GM12878 (cell line): Measurements from ENCODE around the gene ATF7. TPM values are rescaled to one million over a fixed set of nuclear protein-coding genes. Genes with fewer than 3 reads are reported as not detected.

ENCODE experiments used
- ATAC-seq: fragments of 200-7000 bp; cut with Tn5 transposase; 3 replicates; pipeline ENCODE4 v1.9.1; 2020; ENCODE audit warnings: mild to moderate bottlenecking, moderate library complexity
- BruUV-seq: library from RNA; stranded (reverse); fragments of 400-500 nt; replicated peaks from 2 replicates; lab custom pipeline; 2021; lab: Mats Ljungman, UMichigan
- CTCF ChIA-PET: fragments of 300-600 bp; sonication (Branson Sonifier 250); formaldehyde crosslinking; extraction: SDS; loops from one replicate; lab custom pipeline; 2021; ENCODE audit warnings: inconsistent platforms; lab: Yijun Ruan, JAX
- POLR2A ChIA-PET: fragments of 350-600 bp; formaldehyde crosslinking; extraction: SDS; loops from one replicate; lab custom pipeline; 2021; ENCODE audit warnings: inconsistent platforms; lab: Charles Lee
- RAD21 ChIA-PET: fragments of 300-600 bp; sonication (Branson Sonifier 250); formaldehyde crosslinking; loops from one replicate; lab custom pipeline; 2023; ENCODE audit warnings: antibody characterized with exemption; ENCODE audit not compliant: unreplicated experiment; lab: Charles Lee
- SMC1A ChIA-PET: fragments of 300-600 bp; sonication (Branson Sonifier 250); formaldehyde crosslinking; loops from one replicate; lab custom pipeline; 2023; ENCODE audit not compliant: unreplicated experiment, uncharacterized antibody; lab: Charles Lee
- DNase-seq: peaks from one replicate; pipeline ENCODE4 v3.0.0-alpha.2; 2011; ENCODE audit warnings: low read depth, low spot score
- FAIRE-seq: peaks from 3 replicates; lab custom pipeline; 2011; peaks lifted over from hg19 to GRCh38; lab: Jason Lieb, UNC
- H2AFZ ChIP-seq: 2 replicates; pipeline ENCODE4 v1.6.0; 2011; ENCODE audit warnings: low read depth, low read length, control low read depth; ENCODE audit not compliant: control insufficient read depth
- H3K27ac ChIP-seq: 2 replicates; pipeline ENCODE4 v1.5.1; 2011; ENCODE audit warnings: control low read depth; ENCODE audit not compliant: control insufficient read depth, insufficient read depth
- H3K27me3 ChIP-seq, 2 experiments: replicated peaks in 1 of 2; 2 replicates each; pipeline versions ENCODE4 v1.6.0 to v1.6.1; 2011; ENCODE audit warnings: low read length in 1 of 2; ENCODE audit not compliant: control insufficient read depth in 2 of 2, insufficient read depth in 2 of 2
- H3K36me3 ChIP-seq, 2 experiments: 2 replicates each; pipeline ENCODE4 v1.5.1; 2011; ENCODE audit warnings: low read length in 1 of 2; ENCODE audit not compliant: control insufficient read depth in 2 of 2, insufficient read depth in 2 of 2
- H3K4me1 ChIP-seq: 2 replicates; pipeline ENCODE4 v1.6.1; 2011; ENCODE audit warnings: mild to moderate bottlenecking, low read length, moderate library complexity, mixed read lengths; ENCODE audit not compliant: control insufficient read depth, insufficient read depth
- H3K4me2 ChIP-seq: 2 replicates; pipeline ENCODE4 v1.6.0; 2011; ENCODE audit warnings: control low read depth; ENCODE audit not compliant: control insufficient read depth, insufficient read depth
- H3K4me3 ChIP-seq: fragments of 200-600 bp; sonication (generic); 2 replicates; pipeline ENCODE4 v1.5.1; 2016
- H3K79me2 ChIP-seq: 2 replicates; pipeline ENCODE4 v1.6.0; 2011; ENCODE audit warnings: low read length; ENCODE audit not compliant: control insufficient read depth, insufficient read depth
- H3K9ac ChIP-seq: 2 replicates; pipeline ENCODE4 v1.8.0; 2011; ENCODE audit warnings: low read length, control low read depth, mixed read lengths; ENCODE audit not compliant: control insufficient read depth, insufficient read depth
- H3K9me3 ChIP-seq: replicated peaks from 3 replicates; pipeline ENCODE4 v1.5.1; 2011; ENCODE audit warnings: mild to moderate bottlenecking, low read length; ENCODE audit not compliant: control insufficient read depth, insufficient read depth
- H4K20me1 ChIP-seq: 2 replicates; pipeline ENCODE4 v1.6.0; 2011; ENCODE audit not compliant: control insufficient read depth, insufficient read depth
- ASH2L ChIP-seq: fragments of 300-600, 200-600 bp; sonication (generic); IDR thresholded peaks from 2 replicates; pipeline ENCODE4 v1.6.1; 2017; ENCODE audit warnings: low read depth, mild to moderate bottlenecking, borderline replicate concordance
- BCLAF1 ChIP-seq: fragments of 450-650 bp; IDR thresholded peaks from 2 replicates; pipeline ENCODE4 v1.6.1; 2017; ENCODE audit warnings: antibody characterized with exemption, mild to moderate bottlenecking, moderate library complexity
- BHLHE40 ChIP-seq, 2 experiments: fragments of 450-650 bp in 1 of 2; IDR thresholded peaks; 2 replicates each; pipeline ENCODE4 v1.6.1; 2011 to 2017; ENCODE audit warnings: low read depth in 2 of 2, borderline replicate concordance in 1 of 2, improper control_type of control experiment in 1 of 2, low read length in 1 of 2, mild to moderate bottlenecking in 1 of 2
- CBX3 ChIP-seq: fragments of 200-600 bp; sonication (generic); IDR thresholded peaks from 2 replicates; pipeline ENCODE4 v1.6.1; 2016; ENCODE audit warnings: low read depth, borderline replicate concordance
- EGR1 ChIP-seq, 2 experiments: IDR thresholded peaks; 1 replicate in 1 of 2; 2 replicates in 1 of 2; pipeline ENCODE4 v1.6.1; 2011 to 2012; ENCODE audit warnings: low read depth in 2 of 2, low read length in 2 of 2, borderline replicate concordance in 1 of 2, mild to moderate bottlenecking in 1 of 2, moderate library complexity in 1 of 2
- HSF1 ChIP-seq: fragments of 150-350 bp; IDR thresholded peaks from 2 replicates; pipeline ENCODE4 v1.6.1; 2014; ENCODE audit warnings: mild to moderate bottlenecking, low read depth, low read length
- MTA3 ChIP-seq: IDR thresholded peaks from 2 replicates; pipeline ENCODE4 v1.6.1; 2012; ENCODE audit warnings: low read length, inconsistent platforms, borderline replicate concordance
- MXI1 ChIP-seq: fragments of 150-350 bp; IDR thresholded peaks from 2 replicates; pipeline ENCODE4 v1.6.1; 2011; ENCODE audit warnings: low read depth, mild to moderate bottlenecking, inconsistent platforms, low read length, improper control_type of control experiment
- NFYB ChIP-seq: IDR thresholded peaks from 2 replicates; pipeline ENCODE4 v1.6.1; 2011; ENCODE audit warnings: low read depth, mild to moderate bottlenecking, low read length, improper control_type of control experiment, moderate library complexity; ENCODE audit not compliant: insufficient read depth
- PAX8 ChIP-seq: fragments of 450-650 bp; IDR thresholded peaks from 2 replicates; pipeline ENCODE4 v1.6.1; 2017; ENCODE audit warnings: mild to moderate bottlenecking, moderate library complexity
- RELA ChIP-seq: fragments of 450-650 bp; IDR thresholded peaks from 2 replicates; pipeline ENCODE4 v1.8.0; 2014; ENCODE audit warnings: borderline replicate concordance; ENCODE audit not compliant: partially characterized antibody
- SREBF2 ChIP-seq: IDR thresholded peaks from 2 replicates; pipeline ENCODE4 v1.6.1; 2012; ENCODE audit warnings: mild to moderate bottlenecking, low read length
- STAT1 ChIP-seq: fragments of 450-650 bp; conservative IDR thresholded peaks from 2 replicates; pipeline ENCODE4 v1.6.1; 2014; ENCODE audit warnings: antibody characterized with exemption, mild to moderate bottlenecking
- SUZ12 ChIP-seq: fragments of 200-600 bp; sonication (generic); IDR thresholded peaks from one replicate; pipeline ENCODE4 v1.6.1; 2018; ENCODE audit warnings: antibody characterized with exemption, mild to moderate bottlenecking; ENCODE audit not compliant: unreplicated experiment
- TCF3 ChIP-seq: IDR thresholded peaks from 2 replicates; pipeline ENCODE4 v1.6.1; 2012; ENCODE audit warnings: low read depth, mild to moderate bottlenecking, low read length, borderline replicate concordance; ENCODE audit not compliant: insufficient read depth
- USF2 ChIP-seq: IDR thresholded peaks from 2 replicates; pipeline ENCODE4 v1.6.1; 2011; ENCODE audit warnings: low read depth, low read length, improper control_type of control experiment, borderline replicate concordance
- YY1 ChIP-seq: IDR thresholded peaks from 2 replicates; pipeline ENCODE4 v1.6.1; 2011; ENCODE audit warnings: low read depth, mild to moderate bottlenecking, low read length
- WGBS: methylation state at CpG from one replicate; pipeline ENCODE4 v1.1.6; 2016; ENCODE audit warnings: low lambda C conversion rate; ENCODE audit not compliant: insufficient replicate concordance, insufficient coverage; ENCODE audit errors: missing lambda C conversion rate; 5-methylcytosine and 5-hydroxymethylcytosine counted together
- in situ Hi-C: fragments of 300-500 bp; cut with MboI; formaldehyde crosslinking; loops from 9 replicates; pipeline ENCODE4 v1.14.3; 2018; ENCODE audit warnings: mixed read lengths
- intact Hi-C: fragments of 100-400 bp; cut with micrococcal nuclease; formaldehyde crosslinking; loops from one replicate; pipeline ENCODE4 v1.14.2; 2022; ENCODE audit not compliant: unreplicated experiment
- polyA plus RNA-seq, 11 experiments: library from polyadenylated mRNA; depleted of rRNA in 4 of 11; unstranded in 6 of 11; stranded (reverse) in 5 of 11; fragments of >200 nt; fragmentation: Nextera tagmentation in 4 of 11; fragmentation: Illumina TruSeq in 1 of 11; extraction: Ambion mirVana in 4 of 11; extraction: Trizol in 1 of 11; gene quantifications; 1 replicate in 1 of 11; 2 replicates in 10 of 11; pipeline versions ENCODE4 v1.2.1 to v1.2.3, GENCODE V29; 2011 to 2016; ENCODE audit warnings: inconsistent platforms in 2 of 11, missing spikeins in 2 of 11, low read depth in 1 of 11
- total RNA-seq, 4 experiments: library from RNA; depleted of rRNA in 3 of 4; stranded (reverse); fragments of >200 nt in 3 of 4; fragmentation: Illumina TruSeq in 1 of 4; extraction: Trizol in 1 of 4; gene quantifications; 2 replicates each; pipeline versions ENCODE4 v1.2.1 to v1.2.3, GENCODE V29; 2013 to 2021
- TF ChIP-seq, protein P1 (sequence below): IDR thresholded peaks from 2 replicates; pipeline ENCODE4 v1.6.1; 2011; ENCODE audit warnings: mild to moderate bottlenecking, low read depth, low read length, moderate library complexity; ENCODE audit not compliant: insufficient replicate concordance

The ATF7 gene
- total and polyA plus RNA-seq, 10 of the 15 experiments (the other 5 are each of a cell fraction or from before 2014, with no cell fraction given), result 9.1 to 30.7 (median 21.8) TPM

DNA sequence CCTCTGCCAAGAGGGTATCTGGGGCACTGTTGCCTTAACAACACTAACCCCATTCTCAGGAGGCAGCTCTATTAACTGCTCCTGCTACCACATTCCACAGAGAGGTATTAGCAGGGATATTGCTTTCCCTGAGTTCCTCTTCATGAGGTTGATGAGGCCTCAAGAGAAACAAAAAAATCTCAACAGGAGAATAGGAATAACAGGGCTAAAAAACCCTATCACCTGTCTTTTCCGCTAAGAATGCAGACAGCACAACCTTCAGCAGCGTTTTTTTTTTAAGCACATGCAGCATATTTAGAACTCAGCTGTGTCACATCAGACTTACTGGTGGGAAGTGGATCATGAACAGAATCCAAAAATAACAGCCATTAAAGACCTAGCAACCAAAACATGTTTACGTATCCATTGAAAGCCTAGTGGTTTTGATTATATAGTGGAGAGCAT is 29.2 kb downstream of the ATF7 start:
- intact Hi-C loops, result no loop called here
- ATAC-seq (no peak), DNase-seq (no peak), FAIRE-seq (no peak)
- in situ Hi-C loops, result no loop called here
- Histone ChIP-seq H3K9ac (no peak overlapping the region), H3K27me3 (no peaks in the 10 kb centered on the region), H3K9me3 (no peaks in the 10 kb centered on the region), H3K4me2 (no peak overlapping the region), H4K20me1 (no peaks in the 10 kb centered on the region), H3K27ac (no peak overlapping the region), H3K36me3 (no peaks in the 10 kb centered on the region; a peak in 1 of 4 replicates), H2AFZ (no peak overlapping the region), H3K4me1 (peaks cover 6% of the 10 kb centered on the region; the same call in 1 of the 2 replicates), H3K4me3 (no peak overlapping the region), H3K79me2 (peaks cover 5% of the 10 kb centered on the region)
- POLR2A ChIA-PET, result interaction anchor here (0.6 to 1.0 kb wide), 3 partner anchors 16 to 210 kb away, joined by 3 to 5 read pairs (median 3); no protein-coding TSS in a partner anchor
- SMC1A ChIA-PET, result interaction anchor here (0.8 kb wide), 1 partner anchor 13 kb away, joined by 3 read pairs; no protein-coding TSS in a partner anchor
- CTCF ChIA-PET, result interaction anchor here (0.8 kb wide), 1 partner anchor 10 kb away, joined by 3 read pairs; no protein-coding TSS in a partner anchor
- RAD21 ChIA-PET, result no interaction called here
- no TSS peak for BruUV-seq
- 97% methylated on average over 3 of the region's 3 CpGs for WGBS
- no peak for TF ChIP-seq NFYB
- TF ChIP-seq SREBF2, result no peak
- no peak for TF ChIP-seq BHLHE40 (IDR thresholded peaks at IDR 0.05; ENCODE audit: borderline replicate concordance in 1 of 2, low read depth in 2 of 2, low read length in 1 of 2)
- TF ChIP-seq MXI1, result no peak
- no peak for TF ChIP-seq YY1
- TF ChIP-seq ASH2L, result no peak
- no peak for TF ChIP-seq STAT1
- TF ChIP-seq MTA3, result no peak
- no peak for TF ChIP-seq CBX3
- TF ChIP-seq, protein P1, sequence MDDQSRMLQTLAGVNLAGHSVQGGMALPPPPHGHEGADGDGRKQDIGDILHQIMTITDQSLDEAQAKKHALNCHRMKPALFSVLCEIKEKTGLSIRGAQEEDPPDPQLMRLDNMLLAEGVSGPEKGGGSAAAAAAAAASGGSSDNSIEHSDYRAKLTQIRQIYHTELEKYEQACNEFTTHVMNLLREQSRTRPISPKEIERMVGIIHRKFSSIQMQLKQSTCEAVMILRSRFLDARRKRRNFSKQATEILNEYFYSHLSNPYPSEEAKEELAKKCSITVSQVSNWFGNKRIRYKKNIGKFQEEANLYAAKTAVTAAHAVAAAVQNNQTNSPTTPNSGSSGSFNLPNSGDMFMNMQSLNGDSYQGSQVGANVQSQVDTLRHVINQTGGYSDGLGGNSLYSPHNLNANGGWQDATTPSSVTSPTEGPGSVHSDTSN, result no peak
- no peak for TF ChIP-seq USF2
- no peak for TF ChIP-seq PAX8
- no peak for TF ChIP-seq RELA
- no peak for TF ChIP-seq BCLAF1
- no peak for TF ChIP-seq SUZ12
- TF ChIP-seq HSF1, result no peak
- TF ChIP-seq EGR1 (IDR thresholded peaks at IDR 0.05; ENCODE audit: borderline replicate concordance in 1 of 2, low read depth in 2 of 2, low read length in 2 of 2), result no peak
- TF ChIP-seq TCF3, result no peak
